Prostate gland (tissue), 2 donors: ENCODE results near the gene MXD4.

Experiments used
- POLR2AphosphoS5 ChIP-seq: sonication (generic); formaldehyde crosslinking; IDR thresholded peaks from one replicate; pipeline ENCODE4 v1.6.1; 2017; ENCODE audit warnings: antibody characterized with exemption
- TF ChIP-seq, protein P1 (sequence below), 4 experiments: fragments of 200-600 bp in 2 of 4; fragments of 450-650 bp in 2 of 4; sonication (generic) in 2 of 4; IDR thresholded peaks; 1 replicate in 3 of 4; 2 replicates in 1 of 4; pipeline ENCODE4 v1.5.1; 2016 to 2019; ENCODE audit warnings: antibody characterized with exemption in 4 of 4, mild to moderate bottlenecking in 2 of 4, moderate library complexity in 2 of 4

DNA sequence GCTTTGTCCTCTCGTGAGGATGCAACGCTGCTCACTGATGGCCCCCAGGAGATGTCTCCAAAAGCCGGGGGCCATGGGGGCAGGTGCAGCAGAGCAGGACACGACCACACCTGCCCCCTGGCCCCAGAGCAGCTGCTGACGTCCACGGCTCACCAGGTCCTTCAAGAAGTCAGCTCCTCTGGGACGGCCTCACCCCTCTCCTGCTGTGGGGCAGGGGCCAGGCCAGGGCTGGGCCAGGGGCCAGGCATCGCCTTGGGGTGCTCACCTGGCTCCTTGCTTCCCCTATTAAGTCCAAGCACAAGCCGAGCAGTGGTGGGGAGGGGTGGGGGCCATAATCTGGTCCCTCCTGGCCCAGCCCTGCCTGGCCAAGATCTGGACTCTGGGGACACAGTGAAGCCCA, 28.6 kb upstream of the MXD4 start:
- TF ChIP-seq, protein P1, sequence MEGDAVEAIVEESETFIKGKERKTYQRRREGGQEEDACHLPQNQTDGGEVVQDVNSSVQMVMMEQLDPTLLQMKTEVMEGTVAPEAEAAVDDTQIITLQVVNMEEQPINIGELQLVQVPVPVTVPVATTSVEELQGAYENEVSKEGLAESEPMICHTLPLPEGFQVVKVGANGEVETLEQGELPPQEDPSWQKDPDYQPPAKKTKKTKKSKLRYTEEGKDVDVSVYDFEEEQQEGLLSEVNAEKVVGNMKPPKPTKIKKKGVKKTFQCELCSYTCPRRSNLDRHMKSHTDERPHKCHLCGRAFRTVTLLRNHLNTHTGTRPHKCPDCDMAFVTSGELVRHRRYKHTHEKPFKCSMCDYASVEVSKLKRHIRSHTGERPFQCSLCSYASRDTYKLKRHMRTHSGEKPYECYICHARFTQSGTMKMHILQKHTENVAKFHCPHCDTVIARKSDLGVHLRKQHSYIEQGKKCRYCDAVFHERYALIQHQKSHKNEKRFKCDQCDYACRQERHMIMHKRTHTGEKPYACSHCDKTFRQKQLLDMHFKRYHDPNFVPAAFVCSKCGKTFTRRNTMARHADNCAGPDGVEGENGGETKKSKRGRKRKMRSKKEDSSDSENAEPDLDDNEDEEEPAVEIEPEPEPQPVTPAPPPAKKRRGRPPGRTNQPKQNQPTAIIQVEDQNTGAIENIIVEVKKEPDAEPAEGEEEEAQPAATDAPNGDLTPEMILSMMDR (IDR thresholded peaks at IDR 0.05) = no peak
- no peak for TF ChIP-seq POLR2AphosphoS5
